Stimulated activated naive CD8-positive, alpha-beta T cell treated with anti-CD3 and anti-CD28 coated beads, Interleukin-15, Interleukin-2, amounts not matched to agents 100 ng/mL and 50 ng/mL, for 24 hours (primary cell): ENCODE measurements around the gene NACAD.

Experiments
- H3K27ac Mint-ChIP-seq: one replicate; pipeline ENCODE4 v1.8.0; 2021; ENCODE audit warnings: mild to moderate bottlenecking, mixed read lengths
- H3K27me3 Mint-ChIP-seq: one replicate; pipeline ENCODE4 v1.8.0; 2021; ENCODE audit warnings: mixed read lengths
- H3K36me3 Mint-ChIP-seq: one replicate; pipeline ENCODE4 v1.8.0; 2021; ENCODE audit warnings: low read depth, mixed read lengths
- H3K4me1 Mint-ChIP-seq: one replicate; pipeline ENCODE4 v1.8.0; 2021; ENCODE audit warnings: low read depth, mixed read lengths
- H3K4me3 Mint-ChIP-seq: one replicate; pipeline ENCODE4 v1.8.0; 2021; ENCODE audit warnings: mild to moderate bottlenecking, mixed read lengths
- H3K9me3 Mint-ChIP-seq: one replicate; pipeline ENCODE4 v1.8.0; 2021; ENCODE audit warnings: mixed read lengths

NACAD gene

DNA sequence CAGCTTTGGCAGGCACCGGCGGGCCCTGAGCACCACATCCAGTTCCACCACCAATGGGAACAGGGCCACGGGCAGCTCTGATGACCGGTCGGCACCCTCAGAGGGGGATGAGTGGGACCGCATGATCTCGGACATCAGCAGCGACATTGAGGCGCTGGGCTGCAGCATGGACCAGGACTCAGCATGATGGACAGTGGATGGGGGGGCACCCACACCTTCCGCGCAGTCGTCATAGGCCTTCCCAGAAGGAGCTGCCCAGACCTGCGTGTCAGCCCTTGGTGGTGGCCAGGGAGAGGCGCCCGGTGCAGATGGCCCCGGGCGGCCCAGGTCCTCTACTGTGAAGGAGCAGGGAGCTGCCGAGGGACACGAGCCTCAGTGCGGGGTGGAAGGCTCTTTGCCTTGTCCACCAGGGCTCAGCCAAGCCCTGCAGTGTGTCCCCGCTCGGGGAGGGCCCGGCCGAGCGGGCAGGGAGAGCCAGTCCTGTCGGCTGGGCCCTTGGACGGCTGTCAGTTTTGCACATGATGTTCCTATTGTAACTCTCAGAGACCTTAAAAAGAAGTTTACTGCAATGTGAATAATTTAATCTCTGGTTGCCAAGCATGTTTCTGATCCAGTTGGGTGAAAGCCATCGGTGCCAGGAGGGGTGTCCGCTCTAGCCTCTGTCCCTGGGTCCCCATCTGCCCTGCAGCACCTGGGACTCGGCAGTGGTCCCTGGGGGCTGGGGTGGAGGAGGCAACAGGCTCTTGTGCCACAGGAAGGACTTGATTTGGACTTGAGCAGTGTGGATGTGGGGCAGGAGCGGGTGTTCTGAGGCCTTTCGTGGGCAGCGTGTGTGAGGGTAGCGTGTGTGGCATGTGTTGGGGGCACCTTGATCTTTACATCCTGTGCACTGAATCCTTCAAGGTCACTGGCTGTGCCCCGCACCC is 12.6 kb downstream of the NACAD start:
- no peaks in the 10 kb centered on the region for H3K4me1 Mint-ChIP-seq
- no peaks in the 10 kb centered on the region for H3K9me3 Mint-ChIP-seq
- H3K27ac Mint-ChIP-seq: no peak overlapping the region
- no peaks in the 10 kb centered on the region for H3K27me3 Mint-ChIP-seq
- H3K36me3 Mint-ChIP-seq: peaks cover 7% of the 10 kb centered on the region
- no peak overlapping the region for H3K4me3 Mint-ChIP-seq

DNA sequence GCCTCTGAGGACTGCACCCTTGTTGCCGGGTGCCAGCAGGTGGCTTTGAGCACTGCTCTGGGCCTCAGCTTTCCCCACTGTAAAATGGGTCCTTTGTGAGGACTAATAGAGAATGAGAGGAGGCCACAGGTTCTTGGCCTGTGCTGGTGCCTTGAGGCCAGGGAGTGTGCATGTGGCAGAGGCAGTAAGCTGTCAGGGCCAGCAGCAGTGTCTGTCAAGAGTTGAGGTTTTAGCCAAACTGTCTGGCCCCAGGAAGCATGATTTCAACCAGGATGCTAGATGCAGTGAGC is 13.5 kb downstream of the NACAD start:
- H3K36me3 Mint-ChIP-seq: peaks cover 11% of the 10 kb centered on the region
- no peaks in the 10 kb centered on the region for H3K9me3 Mint-ChIP-seq
- no peaks in the 10 kb centered on the region for H3K4me1 Mint-ChIP-seq
- H3K4me3 Mint-ChIP-seq: no peak overlapping the region
- no peak overlapping the region for H3K27ac Mint-ChIP-seq
- no peaks in the 10 kb centered on the region for H3K27me3 Mint-ChIP-seq

DNA sequence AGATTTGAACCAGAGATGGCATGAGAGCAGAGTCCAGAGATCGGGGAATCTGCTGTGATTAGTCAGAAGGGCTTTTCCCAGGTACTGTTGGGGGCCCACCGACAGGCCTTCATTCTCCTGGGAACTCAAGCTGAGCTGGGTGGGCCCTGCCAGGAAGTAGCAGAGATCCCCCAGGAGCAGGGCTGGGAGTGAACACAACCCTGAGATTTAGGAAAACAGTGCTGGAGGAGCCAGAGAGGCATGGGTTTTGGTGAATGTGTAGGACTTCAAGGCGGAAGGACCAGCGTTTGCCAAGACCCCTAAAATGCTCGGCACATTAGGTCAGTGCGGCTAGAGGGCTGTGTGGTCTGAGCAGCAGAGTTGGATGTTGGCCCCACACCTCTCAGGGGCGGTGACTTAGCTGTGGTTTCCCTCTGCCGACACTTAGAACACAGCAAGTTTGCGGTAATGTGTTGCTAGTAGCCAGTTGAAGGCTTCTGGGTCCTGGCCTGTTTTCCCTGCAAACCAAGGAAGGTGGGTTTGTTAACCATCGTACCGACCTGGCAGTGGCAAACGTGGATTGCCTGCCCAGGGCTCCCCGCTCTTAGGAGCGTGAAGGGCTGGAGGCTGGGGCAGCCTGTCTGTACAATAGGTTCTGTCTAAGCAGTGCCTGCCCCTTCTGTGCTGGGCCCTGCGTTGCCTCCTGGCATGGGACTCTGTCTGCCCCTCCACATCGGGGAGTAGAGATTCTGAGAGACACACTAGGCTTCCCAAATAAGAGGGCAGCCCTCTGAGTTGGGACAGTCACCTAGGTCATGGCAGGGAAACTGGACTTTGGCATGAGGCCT is 14.0 kb downstream of the NACAD start:
- Mint-ChIP-seq H3K27me3 (no peaks in the 10 kb centered on the region), H3K36me3 (peaks cover 11% of the 10 kb centered on the region), H3K4me1 (no peaks in the 10 kb centered on the region), H3K4me3 (no peak overlapping the region), H3K9me3 (no peaks in the 10 kb centered on the region), H3K27ac (peak overlapping the region; percentile 18)

DNA sequence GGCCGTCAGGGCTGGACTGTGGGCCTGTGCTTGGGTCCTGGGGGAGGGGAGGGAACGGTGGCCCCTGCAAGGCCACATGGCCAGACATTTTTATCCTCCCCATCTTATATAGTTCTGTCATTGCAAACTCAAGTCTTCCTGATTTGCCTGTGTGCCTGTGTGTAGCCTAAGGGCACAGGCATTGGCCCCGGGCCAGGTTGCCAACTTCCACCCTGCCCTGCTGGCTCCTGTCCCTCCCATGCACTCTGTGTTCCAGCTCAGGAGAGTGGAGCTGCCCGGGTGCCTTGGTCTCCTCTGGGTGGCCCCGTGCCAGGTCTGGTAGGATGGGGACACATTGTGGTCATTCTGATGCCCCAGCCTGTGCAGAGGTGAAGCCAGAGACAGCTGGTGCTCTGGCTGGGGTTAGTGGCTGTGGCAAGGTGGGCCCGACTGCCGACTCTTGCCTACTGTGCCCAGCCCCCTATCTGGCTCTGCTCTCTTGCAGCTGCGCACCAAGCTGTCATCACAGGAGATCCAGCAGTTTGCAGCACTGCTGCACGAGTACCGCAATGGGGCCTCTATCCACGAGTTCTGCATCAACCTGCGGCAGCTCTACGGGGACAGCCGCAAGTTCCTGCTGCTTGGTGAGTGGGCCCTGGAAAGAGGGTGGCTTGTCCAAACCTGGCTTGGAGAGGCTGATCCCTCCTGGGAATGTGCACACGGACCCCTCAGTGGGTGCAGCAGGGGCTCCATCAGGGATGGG is 14.8 kb downstream of the NACAD start:
- H3K4me3 Mint-ChIP-seq: no peak overlapping the region
- H3K4me1 Mint-ChIP-seq: no peaks in the 10 kb centered on the region
- H3K9me3 Mint-ChIP-seq: no peaks in the 10 kb centered on the region
- no peaks in the 10 kb centered on the region for H3K27me3 Mint-ChIP-seq
- H3K36me3 Mint-ChIP-seq: peaks cover 11% of the 10 kb centered on the region
- H3K27ac Mint-ChIP-seq: peak overlapping the region; percentile 18

DNA sequence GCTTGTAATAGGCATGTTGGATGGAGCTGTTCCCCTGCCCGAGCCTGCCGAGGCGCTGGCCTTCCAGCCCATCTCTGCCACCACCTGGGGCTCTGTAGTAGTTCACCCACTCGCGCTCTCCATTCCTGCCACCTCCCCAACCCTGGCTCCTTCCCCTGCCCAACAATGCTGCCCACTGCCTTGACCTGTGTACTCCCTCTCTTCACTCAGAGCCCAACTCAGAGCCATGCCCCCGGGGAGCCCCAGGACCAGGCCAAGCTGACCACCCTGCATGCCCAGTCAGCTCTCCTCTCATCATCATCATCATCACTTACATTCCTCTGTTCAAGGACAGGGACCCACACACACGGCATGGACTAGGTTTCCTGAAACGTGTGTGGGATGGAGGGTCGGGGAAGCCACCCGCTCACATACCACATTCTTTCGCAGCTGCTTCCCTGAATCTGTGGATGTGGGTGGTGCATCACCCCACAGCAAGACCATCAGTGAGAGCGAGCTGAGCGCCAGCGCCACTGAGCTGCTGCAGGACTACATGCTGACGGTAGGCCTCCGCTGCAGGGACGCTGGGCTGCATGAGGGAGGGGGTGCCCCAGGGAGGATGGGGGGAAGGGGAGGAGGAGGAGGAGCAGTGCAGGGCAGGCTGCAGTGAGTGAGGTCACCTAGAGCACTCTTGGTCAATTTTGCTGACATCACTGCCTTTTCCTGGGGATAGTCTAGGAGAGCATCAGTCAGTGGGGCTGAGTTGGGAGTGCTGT is 15.6 kb downstream of the NACAD start:
- Mint-ChIP-seq H3K36me3 (peaks cover 16% of the 10 kb centered on the region), H3K4me1 (peaks cover 5% of the 10 kb centered on the region), H3K27ac (no peak overlapping the region), H3K4me3 (no peak overlapping the region), H3K27me3 (no peaks in the 10 kb centered on the region), H3K9me3 (no peaks in the 10 kb centered on the region)

DNA sequence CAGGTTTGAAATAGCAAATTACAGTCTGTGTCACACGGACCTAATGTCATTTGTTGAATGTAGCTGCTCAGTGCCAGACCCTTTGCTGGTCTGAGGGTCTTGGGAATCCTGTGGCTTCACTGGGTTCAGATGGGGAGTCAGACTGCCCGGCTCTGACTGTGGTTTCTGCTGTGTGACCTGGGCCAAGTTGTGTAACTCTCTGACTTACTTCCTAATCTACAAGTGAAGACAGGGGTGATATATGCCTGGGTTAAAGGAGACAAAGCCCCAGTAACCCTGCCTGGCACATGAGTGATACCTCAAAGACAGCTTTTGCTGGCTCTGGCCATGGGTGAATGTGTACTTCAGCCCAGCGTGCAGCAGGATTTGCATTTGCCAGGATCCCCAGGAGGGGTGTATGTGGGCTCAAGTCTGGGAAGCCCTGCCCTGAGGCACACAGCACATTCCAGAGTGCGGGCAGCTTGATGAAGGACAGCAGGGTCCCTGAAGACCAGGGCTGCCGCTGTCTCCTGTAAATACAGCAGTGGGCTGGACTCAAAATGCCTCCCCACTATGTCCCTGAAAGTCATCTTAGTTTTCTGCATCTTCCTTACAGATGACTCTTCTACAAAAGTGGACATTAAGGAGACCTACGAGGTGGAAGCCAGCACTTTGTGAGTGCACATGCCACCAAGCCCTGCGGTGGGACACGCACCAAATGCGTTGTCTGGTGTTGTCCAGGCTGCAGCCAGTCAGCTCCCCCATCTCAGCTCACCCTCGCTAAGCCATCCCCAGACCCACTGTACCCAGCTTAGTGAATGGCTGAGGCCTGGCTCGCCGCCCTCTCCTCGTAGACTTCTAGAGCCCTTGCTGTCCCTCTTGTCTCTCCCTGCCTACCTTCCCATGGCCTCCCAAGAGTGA is 16.4 kb downstream of the NACAD start:
- no peak overlapping the region for H3K27ac Mint-ChIP-seq
- H3K27me3 Mint-ChIP-seq: no peaks in the 10 kb centered on the region
- H3K9me3 Mint-ChIP-seq: no peaks in the 10 kb centered on the region
- peaks cover 8% of the 10 kb centered on the region for H3K4me1 Mint-ChIP-seq
- no peak overlapping the region for H3K4me3 Mint-ChIP-seq
- peaks cover 20% of the 10 kb centered on the region for H3K36me3 Mint-ChIP-seq

DNA sequence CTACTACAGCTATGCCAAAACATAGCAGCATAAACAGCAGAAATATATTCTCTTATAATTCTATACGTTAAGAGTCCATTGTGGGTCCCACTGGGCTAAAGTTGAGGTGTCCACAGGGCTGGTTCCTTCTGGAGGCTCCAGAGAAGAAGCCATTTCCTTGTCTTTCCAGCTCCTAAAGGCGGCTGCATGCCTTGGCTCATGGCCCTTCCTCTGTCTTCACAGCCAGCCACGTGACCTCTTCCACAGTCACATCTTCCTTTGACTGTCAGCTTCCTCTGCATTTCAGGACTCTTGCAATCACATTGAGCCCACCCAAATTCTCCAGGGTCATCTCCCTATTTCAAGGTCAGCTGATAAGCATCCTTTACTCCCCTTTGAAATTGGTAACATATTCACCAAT is 17.2 kb downstream of the NACAD start:
- H3K9me3 Mint-ChIP-seq: no peaks in the 10 kb centered on the region
- no peaks in the 10 kb centered on the region for H3K27me3 Mint-ChIP-seq
- H3K4me3 Mint-ChIP-seq: no peak overlapping the region
- peaks cover 8% of the 10 kb centered on the region for H3K4me1 Mint-ChIP-seq
- peaks cover 22% of the 10 kb centered on the region for H3K36me3 Mint-ChIP-seq
- H3K27ac Mint-ChIP-seq: no peak overlapping the region

DNA sequence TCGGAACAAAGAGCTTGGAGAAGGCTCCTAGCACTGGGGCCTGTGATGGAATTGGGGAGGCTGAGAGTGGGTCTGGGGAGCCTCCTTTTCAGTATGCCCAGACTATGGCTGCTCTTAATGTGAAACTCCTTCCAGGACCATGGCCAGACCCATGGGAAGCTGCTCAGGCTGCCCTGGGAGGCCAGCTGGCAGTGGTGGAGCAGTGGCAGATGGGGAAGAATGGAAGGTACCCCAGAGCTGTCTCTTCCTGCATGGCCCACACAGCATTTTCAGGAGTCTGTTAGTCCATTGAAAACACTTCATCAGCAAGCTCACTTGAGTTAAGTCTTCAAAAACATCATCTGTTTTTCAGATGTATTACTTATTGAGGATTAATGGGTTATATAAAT is 18.5 kb downstream of the NACAD start:
- Mint-ChIP-seq H3K27ac (no peak overlapping the region), H3K36me3 (peaks cover 27% of the 10 kb centered on the region), H3K4me1 (peaks cover 8% of the 10 kb centered on the region), H3K27me3 (no peaks in the 10 kb centered on the region), H3K9me3 (no peaks in the 10 kb centered on the region), H3K4me3 (no peak overlapping the region)

DNA sequence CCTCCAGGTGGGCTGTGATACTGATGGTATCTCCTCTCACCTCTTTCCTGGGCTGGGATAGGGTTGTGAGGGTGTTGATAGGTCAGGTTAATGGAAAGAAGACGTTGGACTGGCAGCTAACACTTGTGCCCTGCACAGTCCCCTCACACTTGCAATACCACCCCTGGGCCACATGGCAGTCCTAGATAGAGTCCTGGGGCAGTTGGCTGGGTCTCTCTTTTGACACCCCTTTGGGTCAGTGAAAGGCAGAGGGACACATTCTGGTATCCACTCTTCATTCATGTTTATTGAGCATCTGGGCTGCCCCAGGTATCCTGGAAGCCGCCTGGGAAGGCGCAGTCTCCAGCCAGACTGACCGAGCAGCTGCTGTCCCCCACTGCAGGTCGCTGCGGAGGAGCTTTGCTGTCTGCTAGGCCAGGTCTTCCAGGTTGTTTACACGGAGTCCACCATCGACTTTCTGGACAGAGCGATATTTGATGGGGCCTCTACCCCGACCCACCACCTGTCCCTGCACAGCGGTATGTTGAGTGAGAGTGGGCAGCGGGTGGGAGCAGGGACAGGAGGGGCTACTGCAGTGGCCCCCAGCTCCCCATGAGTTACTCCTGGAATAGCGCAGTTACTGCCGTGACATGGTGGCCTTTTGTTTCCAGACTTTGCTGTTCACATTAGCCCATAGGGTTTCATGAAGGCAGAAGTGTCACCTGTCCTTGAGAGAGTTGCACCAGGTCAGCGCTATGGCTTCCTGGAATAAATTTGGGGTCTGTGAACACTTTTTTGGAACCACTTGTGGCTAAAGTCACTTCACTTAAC is 19.1 kb downstream of the NACAD start:
- Mint-ChIP-seq H3K27ac (peak overlapping the region; percentile 16), H3K4me3 (no peak overlapping the region), H3K27me3 (no peaks in the 10 kb centered on the region), H3K4me1 (peaks cover 8% of the 10 kb centered on the region), H3K9me3 (no peaks in the 10 kb centered on the region), H3K36me3 (peaks cover 29% of the 10 kb centered on the region)

DNA sequence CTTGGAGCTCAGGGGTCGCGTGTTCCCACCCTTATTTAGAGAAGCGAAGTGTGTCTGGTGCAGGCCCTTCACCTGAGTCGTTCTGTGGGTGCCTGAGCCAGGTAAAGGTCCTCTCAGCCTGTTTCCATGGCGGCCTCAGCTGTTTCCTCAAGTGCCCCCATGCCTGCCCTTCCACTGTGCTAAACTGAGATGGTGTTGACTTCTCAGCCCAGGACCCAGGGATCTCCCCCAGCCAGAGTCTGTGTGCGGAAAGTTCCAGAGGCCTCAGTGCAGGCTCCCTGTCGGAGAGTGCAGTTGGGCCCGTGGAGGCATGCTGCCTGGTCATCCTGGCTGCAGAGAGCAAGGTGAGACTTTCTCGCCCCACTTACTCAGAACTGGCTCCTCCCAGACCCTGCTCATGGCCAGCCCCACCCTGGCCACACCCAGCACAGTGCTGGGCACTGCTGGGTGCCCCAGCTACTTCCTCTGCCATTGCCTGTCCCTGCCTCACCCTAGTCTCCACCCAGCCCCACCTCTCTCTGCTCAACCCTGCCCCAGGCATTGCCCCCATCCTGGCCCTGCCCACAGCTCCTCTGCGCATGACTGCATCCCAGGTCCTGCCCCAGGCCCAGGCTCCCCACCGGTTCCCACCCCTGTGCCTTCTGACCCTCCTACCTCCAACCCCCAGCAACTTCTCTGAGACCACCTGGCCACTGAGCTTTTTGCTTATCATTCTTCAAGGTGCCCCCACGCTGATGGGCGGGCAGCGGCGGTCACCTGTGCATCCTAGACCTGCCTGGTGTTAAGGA is 20.3 kb downstream of the NACAD start:
- H3K27ac Mint-ChIP-seq: peak overlapping the region; percentile 45
- no peaks in the 10 kb centered on the region for H3K27me3 Mint-ChIP-seq
- H3K36me3 Mint-ChIP-seq: peaks cover 38% of the 10 kb centered on the region
- no peaks in the 10 kb centered on the region for H3K9me3 Mint-ChIP-seq
- peaks cover 16% of the 10 kb centered on the region for H3K4me1 Mint-ChIP-seq
- H3K4me3 Mint-ChIP-seq: no peak overlapping the region

DNA sequence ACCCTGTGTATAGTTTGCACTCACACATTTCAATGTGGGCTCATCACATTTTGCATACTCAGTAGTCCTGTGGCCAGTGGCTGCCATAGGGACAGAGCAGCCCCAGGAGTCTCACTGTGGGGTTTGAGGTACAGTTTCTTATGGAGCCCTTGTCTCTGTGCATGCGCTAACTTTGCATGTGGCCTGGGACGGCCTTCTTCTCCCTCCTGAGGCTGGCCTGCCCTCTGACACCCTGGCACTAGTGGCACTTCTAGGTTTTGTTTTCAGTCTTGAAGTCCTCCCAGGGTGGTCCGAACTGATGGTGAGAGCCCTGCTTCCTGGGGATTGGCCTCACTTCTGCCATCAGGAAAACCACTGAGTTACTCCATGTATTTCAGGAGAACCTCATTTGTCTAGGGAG is 21.2 kb downstream of the NACAD start:
- no peaks in the 10 kb centered on the region for H3K9me3 Mint-ChIP-seq
- H3K4me3 Mint-ChIP-seq: no peak overlapping the region
- H3K4me1 Mint-ChIP-seq: peaks cover 22% of the 10 kb centered on the region
- H3K27ac Mint-ChIP-seq: no peak overlapping the region
- H3K36me3 Mint-ChIP-seq: peaks cover 40% of the 10 kb centered on the region
- no peaks in the 10 kb centered on the region for H3K27me3 Mint-ChIP-seq

DNA sequence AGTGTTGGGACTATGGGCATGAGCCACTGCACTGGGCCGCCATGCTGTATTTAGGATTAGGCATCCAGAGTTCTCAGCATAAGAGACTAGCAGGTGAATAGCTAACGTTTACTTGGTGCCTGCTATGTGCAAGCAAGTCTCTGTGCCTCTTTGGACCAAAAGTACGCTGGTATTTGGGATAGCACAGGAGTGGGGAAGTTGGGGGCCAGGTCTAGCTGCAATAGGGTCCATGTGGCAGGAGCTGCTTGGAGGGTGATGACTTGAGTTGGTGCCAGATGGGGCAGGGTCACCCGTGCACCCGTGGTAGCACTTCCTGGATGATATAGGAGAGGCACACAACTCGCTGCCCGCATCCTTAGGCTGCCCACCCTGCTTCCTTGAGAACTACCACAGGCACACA is 22.4 kb downstream of the NACAD start:
- no peaks in the 10 kb centered on the region for H3K9me3 Mint-ChIP-seq
- no peaks in the 10 kb centered on the region for H3K27me3 Mint-ChIP-seq
- H3K4me3 Mint-ChIP-seq: no peak overlapping the region
- H3K4me1 Mint-ChIP-seq: peaks cover 33% of the 10 kb centered on the region
- peak overlapping the region; percentile 31 for H3K27ac Mint-ChIP-seq
- peaks cover 45% of the 10 kb centered on the region for H3K36me3 Mint-ChIP-seq
